Retina (tissue), 1 donor: ENCODE results near the gene RIT2.
A peak's percentile ranks its signal among the peaks of the same experiment; 100 is the strongest.

Experiments
- DNase-seq: peaks from one replicate; pipeline ENCODE4 v3.0.0-alpha.2; 2016

The RIT2 gene

DNA sequence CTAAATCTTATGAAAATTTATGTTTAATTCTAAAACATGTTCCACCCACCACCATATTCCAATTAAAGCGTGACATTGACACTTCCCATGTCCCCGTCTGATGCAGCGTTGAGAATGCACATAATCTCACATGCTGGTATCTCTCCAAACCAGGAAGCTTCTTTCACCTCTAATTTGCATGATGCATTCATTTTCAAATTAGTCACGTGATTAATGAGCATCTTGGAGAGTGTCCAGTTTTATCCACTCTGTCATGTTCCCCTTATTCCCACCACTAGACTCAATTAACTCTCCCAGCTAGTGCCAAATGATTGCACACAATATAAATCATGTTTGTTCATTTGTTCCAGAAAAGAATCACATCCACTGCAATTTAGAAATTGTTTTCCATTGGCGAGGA lies 105.8 kb downstream of the RIT2 start:
- no peak for DNase-seq

DNA sequence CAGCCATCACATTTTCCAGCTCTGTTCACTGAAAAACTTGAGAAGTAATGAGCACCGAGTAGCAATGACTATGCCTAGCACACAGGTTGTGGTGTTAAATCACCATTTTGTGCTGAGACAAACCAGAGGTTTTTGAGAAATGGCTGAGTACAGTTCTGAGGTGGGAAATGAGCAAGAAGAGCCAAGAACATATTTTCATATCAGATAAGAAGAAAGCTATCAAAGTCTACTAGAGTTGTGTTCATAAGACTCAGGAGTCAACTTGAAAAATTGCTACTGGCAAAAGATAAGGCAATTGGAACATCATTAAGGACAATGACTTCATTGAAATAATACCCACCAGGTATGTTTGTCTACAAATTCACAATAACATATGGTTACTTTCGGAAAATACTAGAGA lies 108.1 kb downstream of the RIT2 start:
- no peak for DNase-seq

GRCh38 chr18:43004421-43004820 lies 111.1 kb downstream of the RIT2 start:
- no peak for DNase-seq

DNA sequence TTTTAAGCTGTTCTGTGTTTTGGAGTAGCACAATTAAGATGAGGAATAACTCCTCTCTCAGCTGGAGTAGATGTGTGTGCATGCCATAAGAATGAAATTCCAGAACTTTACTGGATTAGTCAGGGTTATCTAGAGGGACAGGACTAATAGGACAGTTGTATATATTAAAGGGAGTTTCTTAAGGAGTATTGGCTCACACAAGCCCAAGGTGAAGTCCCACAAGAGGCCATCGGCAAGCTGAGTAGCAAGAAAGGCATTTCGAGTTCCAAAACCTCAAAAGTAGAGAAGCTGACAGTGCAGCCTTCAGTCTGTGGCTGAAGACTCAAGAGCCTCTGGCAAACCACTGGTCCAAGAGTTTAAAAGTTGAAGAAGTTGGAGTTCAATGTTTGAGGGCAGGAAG lies 113.7 kb downstream of the RIT2 start:
- no peak for DNase-seq

- DNase-seq = no peak
These were observed 118.7 kb downstream of the RIT2 start for GRCh38 chr18:42996824-42997223.

DNA sequence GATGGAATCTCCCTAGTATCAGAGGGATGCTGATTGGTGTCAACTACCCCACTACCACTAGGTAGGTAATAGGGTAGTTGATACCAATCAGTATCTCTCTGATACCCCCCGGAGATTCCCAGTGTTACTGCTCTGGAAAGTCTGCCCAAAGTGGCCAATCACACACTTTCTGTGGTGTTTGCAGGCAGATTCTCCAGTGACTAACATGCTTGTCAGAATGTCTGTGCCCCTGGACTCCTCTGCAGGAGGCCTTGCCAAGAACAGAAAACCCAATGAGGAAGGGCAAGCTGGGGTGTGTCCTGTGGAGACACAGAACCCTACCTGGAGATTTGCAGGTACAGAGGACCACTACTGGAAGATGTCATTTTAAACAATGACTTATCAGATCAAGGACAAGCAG lies 135.1 kb downstream of the RIT2 start:
- no peak for DNase-seq

GRCh38 chr18:42977982-42978637 lies 137.4 kb downstream of the RIT2 start:
- peak; percentile 59 for DNase-seq

DNA sequence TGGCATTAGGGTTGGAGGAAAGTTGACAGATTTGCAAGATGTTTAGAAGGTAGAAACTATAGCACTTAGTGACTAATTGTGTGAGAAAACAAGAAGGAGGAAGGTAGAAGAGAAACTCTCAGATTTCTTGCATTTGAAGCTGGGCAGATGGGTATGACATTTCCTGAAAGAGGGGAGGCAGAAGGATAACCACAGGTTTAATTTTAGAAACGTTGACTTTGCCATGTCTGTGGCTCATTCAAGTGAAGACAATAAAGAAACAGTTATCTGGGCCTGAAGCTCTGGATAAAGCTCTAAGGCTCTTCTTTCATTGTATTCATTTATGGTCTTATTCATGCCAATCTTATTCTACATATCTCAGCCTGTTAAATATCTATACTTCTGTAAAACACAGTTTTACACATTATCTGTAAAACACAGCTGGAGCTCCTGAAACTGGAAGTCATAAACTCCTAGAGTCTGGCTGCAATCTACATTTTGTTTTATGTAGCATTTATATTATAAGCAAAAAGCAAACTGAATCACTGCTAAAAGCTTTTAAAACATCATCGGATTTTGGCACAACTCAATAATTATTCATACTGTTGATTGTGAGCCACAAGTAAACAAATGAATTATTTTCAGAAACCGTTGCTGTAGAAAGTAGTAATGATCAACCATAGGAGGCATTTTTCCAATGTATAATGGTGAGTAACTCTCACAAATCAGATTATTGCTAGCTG lies 138.5 kb downstream of the RIT2 start:
- DNase-seq = no peak

DNA sequence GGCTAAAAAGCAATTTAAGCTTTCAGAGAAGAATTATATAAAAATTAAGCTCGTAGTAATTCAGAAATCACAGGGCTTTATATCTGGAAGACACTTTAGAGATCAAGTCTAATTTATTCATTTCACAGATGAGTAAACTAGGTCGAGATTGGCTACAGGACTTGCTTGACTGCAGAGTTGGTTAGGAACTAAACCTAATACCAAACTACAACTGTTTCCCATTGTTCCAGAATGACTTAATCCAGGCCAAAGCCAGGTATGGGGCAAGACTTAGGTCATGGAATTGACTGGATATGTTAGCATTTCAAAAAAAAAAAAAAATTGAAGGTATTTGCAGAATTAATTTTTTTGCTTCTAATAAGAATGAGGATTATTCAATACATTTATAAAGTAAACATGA lies 146.1 kb downstream of the RIT2 start:
- DNase-seq = no peak

GRCh38 chr18:42961298-42961697 lies 154.2 kb downstream of the RIT2 start:
- no peak for DNase-seq

DNA sequence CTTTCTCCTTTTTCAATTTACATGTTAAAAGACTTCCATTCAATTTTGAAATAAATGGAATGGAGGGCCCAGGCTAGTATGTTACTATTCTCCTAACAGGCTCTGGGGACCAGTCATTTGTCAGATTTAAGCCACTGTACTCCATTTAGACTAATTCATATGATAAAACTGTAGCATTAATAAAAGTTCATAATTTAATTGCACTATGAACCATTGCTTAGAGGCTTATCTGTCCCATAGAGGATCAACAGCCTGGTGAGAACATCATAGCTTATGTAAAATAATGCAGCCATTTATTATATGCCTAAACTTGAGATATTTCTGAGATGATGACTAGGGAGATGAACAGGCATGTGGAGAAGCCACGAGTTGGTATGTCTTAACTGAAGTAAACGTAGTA lies 156.0 kb downstream of the RIT2 start:
- DNase-seq = no peak

- DNase-seq = no peak
These were observed 157.1 kb downstream of the RIT2 start for GRCh38 chr18:42958353-42958752.

GRCh38 chr18:42956287-42956686 lies 159.2 kb downstream of the RIT2 start:
- no peak for DNase-seq

- DNase-seq = no peak
These were observed 160.6 kb downstream of the RIT2 start for GRCh38 chr18:42954887-42955286.

- DNase-seq = no peak
These were observed 162.2 kb downstream of the RIT2 start for GRCh38 chr18:42953306-42953705.

DNA sequence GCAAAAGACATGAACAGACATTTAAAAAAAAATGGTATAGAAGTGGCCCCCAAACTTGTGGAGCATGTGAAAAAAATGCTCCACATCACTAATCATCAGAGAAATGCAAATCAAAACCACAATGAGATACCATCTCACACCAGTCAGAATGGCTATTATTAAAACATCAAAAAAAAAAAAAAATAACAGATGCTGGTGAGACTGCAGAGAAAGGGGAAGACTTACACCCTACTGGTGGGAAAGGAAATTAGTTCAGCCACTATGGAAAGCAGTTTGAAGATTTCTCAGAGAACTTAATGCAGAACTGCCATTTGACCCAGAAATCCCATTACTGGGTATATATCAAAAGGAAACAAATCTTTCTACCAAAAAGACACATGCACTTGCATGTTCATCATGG lies 164.8 kb downstream of the RIT2 start:
- no peak for DNase-seq

DNA sequence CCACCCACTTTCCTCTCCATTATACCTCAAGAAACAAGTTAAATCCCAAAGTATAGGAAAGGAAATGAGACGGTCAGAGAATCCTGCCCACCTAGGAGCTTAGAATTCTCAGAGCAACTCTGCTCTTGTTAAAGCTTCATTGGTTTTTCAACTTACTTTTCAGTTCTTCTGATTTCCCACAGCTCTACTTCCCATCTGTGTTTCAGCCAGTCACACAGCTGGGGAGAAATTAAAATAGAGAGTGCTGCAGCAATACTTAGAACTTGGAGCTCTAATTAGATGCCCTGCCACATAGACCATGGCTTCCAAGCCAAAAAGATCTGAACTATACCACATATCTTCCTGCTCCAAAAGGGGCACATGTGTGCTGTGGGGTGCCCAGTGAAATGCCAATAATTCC lies 166.7 kb downstream of the RIT2 start:
- no peak for DNase-seq

DNA sequence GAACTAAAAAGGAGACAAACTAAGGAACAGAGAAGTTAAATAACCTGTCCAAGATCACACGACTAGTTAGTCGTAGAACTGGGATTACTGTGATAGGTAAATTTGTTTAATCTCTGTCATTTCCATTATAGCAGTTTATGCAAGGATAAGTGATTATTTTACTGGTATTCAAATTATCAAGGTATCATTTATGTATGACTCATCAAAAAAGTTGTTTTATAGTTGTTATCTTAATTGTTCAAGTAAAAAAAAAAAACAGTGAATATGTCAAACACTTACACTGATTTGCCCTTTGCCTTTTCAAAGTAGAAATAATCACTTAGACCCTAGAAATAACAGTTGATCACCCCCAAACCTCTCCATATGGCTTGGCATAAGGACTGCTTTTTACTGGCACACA lies 173.6 kb downstream of the RIT2 start:
- no peak for DNase-seq

GRCh38 chr18:42941021-42941420 lies 174.5 kb downstream of the RIT2 start:
- DNase-seq = no peak

GRCh38 chr18:42937436-42937835 lies 178.0 kb downstream of the RIT2 start:
- DNase-seq = no peak

GRCh38 chr18:42936289-42936688 lies 179.2 kb downstream of the RIT2 start:
- DNase-seq = no peak

GRCh38 chr18:42931491-42931890 lies 184.0 kb downstream of the RIT2 start:
- DNase-seq = no peak

GRCh38 chr18:42929857-42930256 lies 185.6 kb downstream of the RIT2 start:
- DNase-seq = no peak

- no peak for DNase-seq
These were observed 186.3 kb downstream of the RIT2 start for GRCh38 chr18:42929181-42929580.

DNA sequence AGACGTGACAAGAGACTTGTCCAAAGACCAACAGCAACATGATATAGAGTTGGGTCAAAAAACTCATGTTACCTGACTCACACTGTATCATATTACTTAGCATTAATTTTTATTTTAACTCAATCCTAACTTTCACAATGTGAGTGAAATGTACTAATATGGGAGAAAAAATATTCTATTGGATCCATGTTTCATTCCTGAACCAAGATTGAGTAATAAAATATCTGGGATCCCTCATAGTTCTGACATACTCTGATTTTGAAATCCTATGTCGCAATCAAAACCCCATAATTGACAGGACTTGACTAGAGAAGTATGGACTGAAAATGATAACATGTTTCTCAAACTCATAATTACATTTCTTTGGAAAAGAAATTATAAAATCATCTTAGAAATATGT lies 190.4 kb downstream of the RIT2 start:
- DNase-seq = no peak
